ENCODE data around the gene NCEH1.

NCEH1 gene

DNA sequence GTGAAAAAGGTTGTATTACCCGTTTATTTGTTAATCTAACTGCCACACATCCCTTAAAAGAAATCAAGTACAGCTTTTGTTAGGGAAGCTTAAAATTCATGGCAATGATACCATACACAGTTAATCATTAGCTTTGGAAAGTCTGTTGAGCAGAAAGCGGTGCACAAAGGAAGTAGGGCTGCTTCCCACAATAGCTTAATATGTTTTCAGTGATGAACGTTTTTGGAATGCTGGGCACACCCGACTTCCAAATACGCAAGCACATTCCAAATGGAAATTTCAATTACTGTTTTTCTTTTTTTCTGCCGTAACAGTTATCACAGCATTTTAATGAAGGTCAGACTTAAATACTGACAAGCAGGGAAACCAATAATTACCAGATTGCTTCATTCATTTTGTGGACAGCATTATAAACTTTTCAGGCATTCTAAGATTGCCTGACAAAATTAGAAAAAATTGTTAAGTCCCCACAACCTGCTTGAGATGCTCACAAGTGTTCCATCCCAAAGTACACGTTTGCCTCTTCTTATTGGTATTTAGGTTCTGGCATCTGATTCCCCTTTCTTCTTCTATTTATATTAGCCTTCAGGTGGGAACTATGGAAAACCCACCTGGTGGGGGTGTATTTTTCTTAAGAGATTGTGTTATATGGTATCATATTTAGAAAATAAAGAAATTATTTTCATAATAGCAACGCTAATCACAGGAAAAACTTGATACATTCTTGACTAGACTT lies 38.5 kb upstream of the NCEH1 start:
- H4K20me1 ChIP-seq (ENCODE audit: control insufficient read depth, insufficient read depth, low read depth, low read length) = no peaks in the 10 kb centered on the region
- no peak overlapping the region for H3K4me2 ChIP-seq (ENCODE audit: low read length)
- no peaks in the 10 kb centered on the region for H3F3A ChIP-seq (ENCODE audit: control insufficient read depth, insufficient read depth)
- H3K4me1 ChIP-seq (ENCODE audit: control insufficient read depth, low read length) = peaks cover 24% of the 10 kb centered on the region
- H3K27me3 ChIP-seq (ENCODE audit: control insufficient read depth, low read length) = 0 out of 2 replicates have a peak, but pooled peaks cover 2% of the 10 kb centered on the region
- H3K36me3 ChIP-seq (ENCODE audit: control insufficient read depth, low read length) = peaks cover 30% of the 10 kb centered on the region
- H3K9me3 ChIP-seq (ENCODE audit: control insufficient read depth, insufficient read depth, low read length) = no peaks in the 10 kb centered on the region
- no peak overlapping the region for H3K27ac ChIP-seq (ENCODE audit: low read depth, low read length)
- TF ChIP-seq, protein P1, sequence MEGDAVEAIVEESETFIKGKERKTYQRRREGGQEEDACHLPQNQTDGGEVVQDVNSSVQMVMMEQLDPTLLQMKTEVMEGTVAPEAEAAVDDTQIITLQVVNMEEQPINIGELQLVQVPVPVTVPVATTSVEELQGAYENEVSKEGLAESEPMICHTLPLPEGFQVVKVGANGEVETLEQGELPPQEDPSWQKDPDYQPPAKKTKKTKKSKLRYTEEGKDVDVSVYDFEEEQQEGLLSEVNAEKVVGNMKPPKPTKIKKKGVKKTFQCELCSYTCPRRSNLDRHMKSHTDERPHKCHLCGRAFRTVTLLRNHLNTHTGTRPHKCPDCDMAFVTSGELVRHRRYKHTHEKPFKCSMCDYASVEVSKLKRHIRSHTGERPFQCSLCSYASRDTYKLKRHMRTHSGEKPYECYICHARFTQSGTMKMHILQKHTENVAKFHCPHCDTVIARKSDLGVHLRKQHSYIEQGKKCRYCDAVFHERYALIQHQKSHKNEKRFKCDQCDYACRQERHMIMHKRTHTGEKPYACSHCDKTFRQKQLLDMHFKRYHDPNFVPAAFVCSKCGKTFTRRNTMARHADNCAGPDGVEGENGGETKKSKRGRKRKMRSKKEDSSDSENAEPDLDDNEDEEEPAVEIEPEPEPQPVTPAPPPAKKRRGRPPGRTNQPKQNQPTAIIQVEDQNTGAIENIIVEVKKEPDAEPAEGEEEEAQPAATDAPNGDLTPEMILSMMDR (IDR thresholded peaks at IDR 0.05; ENCODE audit: low read depth, low read length, poor library complexity, severe bottlenecking) = no peak
- no peak for TF ChIP-seq EZH2phosphoT487 (IDR thresholded peaks at IDR 0.05; ENCODE audit: borderline replicate concordance, low read length)
- peaks cover 38% of the 10 kb centered on the region for H3K79me2 ChIP-seq (ENCODE audit: control insufficient read depth, low read length)
- H3K4me3 ChIP-seq (ENCODE audit: low read length) = no peak overlapping the region
- H3K9me2 ChIP-seq (replicated peaks; ENCODE audit: control insufficient read depth, low read length) = no peaks in the 10 kb centered on the region

DNA sequence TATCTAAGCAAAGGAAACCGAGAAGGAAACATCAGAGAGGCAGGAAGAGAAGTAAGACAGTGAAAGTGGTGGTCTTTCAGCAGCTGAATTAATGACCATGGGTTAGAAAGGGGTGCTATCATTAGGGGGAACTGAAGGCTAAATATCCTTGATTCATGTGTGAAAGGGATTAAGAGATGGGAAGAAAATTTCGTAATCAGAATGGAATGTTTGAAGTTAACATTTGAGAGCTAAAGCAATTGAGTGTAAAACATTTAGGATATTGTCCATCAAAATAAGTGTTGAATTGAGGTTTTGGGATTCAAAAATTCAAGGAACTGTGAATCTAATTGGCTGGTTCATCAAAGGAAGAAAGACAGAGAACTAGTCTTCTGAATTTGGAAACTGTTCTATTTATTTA lies 35.6 kb upstream of the NCEH1 start:
- Histone ChIP-seq H3K4me2 (ENCODE audit: low read length) (no peak overlapping the region), H3K79me2 (ENCODE audit: control insufficient read depth, low read length) (peaks cover 8% of the 10 kb centered on the region)

DNA sequence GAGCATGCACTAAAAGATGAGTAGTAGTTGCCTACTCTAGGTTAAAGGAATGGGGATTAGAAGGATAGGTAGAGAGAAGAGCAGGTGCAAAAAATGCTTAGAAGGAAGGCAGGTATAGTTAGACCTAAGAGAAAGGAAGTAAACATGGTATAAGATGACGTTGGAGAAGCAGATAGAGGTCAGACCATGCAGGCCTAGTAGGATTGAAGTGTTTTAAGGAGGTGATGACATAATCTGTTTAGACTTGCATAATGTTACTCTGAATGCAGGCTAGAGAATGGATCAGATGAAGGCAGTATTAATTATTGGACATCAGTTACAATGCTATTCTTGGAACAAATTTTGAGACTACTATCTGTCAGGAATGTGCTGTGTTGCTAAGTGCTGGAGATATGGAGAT lies 28.6 kb upstream of the NCEH1 start:
- Histone ChIP-seq H3K4me1 (ENCODE audit: control insufficient read depth, low read length) (no peaks in the 10 kb centered on the region), H3F3A (ENCODE audit: control insufficient read depth, insufficient read depth) (no peaks in the 10 kb centered on the region), H3K36me3 (ENCODE audit: control insufficient read depth, low read length) (no peaks in the 10 kb centered on the region), H3K9me2 (replicated peaks; ENCODE audit: control insufficient read depth, low read length) (no peaks in the 10 kb centered on the region), H3K79me2 (ENCODE audit: control insufficient read depth, low read length) (no peaks in the 10 kb centered on the region), H3K27ac (ENCODE audit: low read depth, low read length) (no peak overlapping the region), H4K20me1 (ENCODE audit: control insufficient read depth, insufficient read depth, low read depth, low read length) (no peaks in the 10 kb centered on the region), H3K4me2 (ENCODE audit: low read length) (no peak overlapping the region), H3K9me3 (ENCODE audit: control insufficient read depth, insufficient read depth, low read length) (no peaks in the 10 kb centered on the region), H3K4me3 (ENCODE audit: low read length) (no peak overlapping the region), H3K27me3 (ENCODE audit: control insufficient read depth, low read length) (no peaks in the 10 kb centered on the region)
- TF ChIP-seq, protein P1 (IDR thresholded peaks at IDR 0.05; ENCODE audit: low read depth, low read length, poor library complexity, severe bottlenecking) = no peak
- TF ChIP-seq EZH2phosphoT487 (IDR thresholded peaks at IDR 0.05; ENCODE audit: borderline replicate concordance, low read length) = no peak

More for the DNA sequence above, 35.6 kb upstream of the NCEH1 start:
- Histone ChIP-seq H3K27ac (ENCODE audit: low read depth, low read length) (no peak overlapping the region), H4K20me1 (ENCODE audit: control insufficient read depth, insufficient read depth, low read depth, low read length) (no peaks in the 10 kb centered on the region), H3K4me3 (ENCODE audit: low read length) (no peak overlapping the region), H3K36me3 (ENCODE audit: control insufficient read depth, low read length) (peaks cover 8% of the 10 kb centered on the region), H3K4me1 (ENCODE audit: control insufficient read depth, low read length) (peaks cover 4% of the 10 kb centered on the region), H3K9me3 (ENCODE audit: control insufficient read depth, insufficient read depth, low read length) (no peaks in the 10 kb centered on the region), H3K27me3 (ENCODE audit: control insufficient read depth, low read length) (0 out of 2 replicates have a peak, but pooled peaks cover 2% of the 10 kb centered on the region), H3K9me2 (replicated peaks; ENCODE audit: control insufficient read depth, low read length) (no peaks in the 10 kb centered on the region), H3F3A (ENCODE audit: control insufficient read depth, insufficient read depth) (no peaks in the 10 kb centered on the region)
- TF ChIP-seq, protein P1 (IDR thresholded peaks at IDR 0.05; ENCODE audit: low read depth, low read length, poor library complexity, severe bottlenecking) = no peak
- TF ChIP-seq EZH2phosphoT487 (IDR thresholded peaks at IDR 0.05; ENCODE audit: borderline replicate concordance, low read length) = no peak

Measured in DOHH2 (cell line).